ENCODE measurements around the gene PCBP3. TPM values are rescaled to one million over a fixed set of nuclear protein-coding genes. Genes with fewer than 3 reads are reported as not detected.

Gene PCBP3
- total and polyA plus RNA-seq, 2 of the 8 experiments (the other 6 are each of a cell fraction or from before 2014, with no cell fraction given): 3.5 to 6.3 TPM

GRCh38 chr21:45986316-45987051 lies 343.0 kb downstream of the PCBP3 start:
- 87% methylated on average over 22 of the region's 36 CpGs; no CpG with 5 or more reads in 1 of the 2 experiments for WGBS, 2 experiments (ENCODE audit: extremely low coverage in 1 of 2, insufficient coverage in 1 of 2, insufficient read length in 1 of 2, insufficient replicate concordance in 2 of 2, low coverage in 1 of 2, low lambda C conversion rate in 2 of 2, missing lambda C conversion rate in 1 of 2)
- Histone ChIP-seq H3K23me2 (ENCODE audit: low read depth, low read length) (peaks cover 11% of the 10 kb centered on the region; the same call in 1 of the 2 replicates), H3K4me2 (ENCODE audit: insufficient read depth in 1 of 2, low read depth in 2 of 2, low read length in 2 of 2) (no peak overlapping the region), H3K27me3 (replicated peaks in 1 of 4; ENCODE audit: control insufficient read depth in 3 of 4, extremely low read depth in 1 of 4, insufficient read depth in 3 of 4, low read length in 3 of 4) (peaks cover 0 to 12% (median 3%) of the 10 kb centered on the region in 4 experiments; a peak in 3 of 7 replicates), H3K4me1 (replicated peaks in 1 of 4; ENCODE audit: control insufficient read depth in 3 of 4, insufficient read depth in 4 of 4, low read length in 3 of 4) (peaks cover 0 to 8% (median 5%) of the 10 kb centered on the region in 4 experiments; a peak in 5 of 7 replicates), H3K4ac (replicated peaks; ENCODE audit: insufficient read length, low read depth, low read length) (no peak overlapping the region), H2AFZ (ENCODE audit: low read length) (no peak overlapping the region), H3K9ac (replicated peaks in 1 of 4; ENCODE audit: extremely low read depth in 1 of 4, low read depth in 3 of 4, low read length in 3 of 4) (no peak overlapping the region), H4K91ac (replicated peaks; ENCODE audit: insufficient read length, low read length) (no peak overlapping the region), H2AK5ac (ENCODE audit: low read depth, low read length) (no peak overlapping the region), H2BK20ac (ENCODE audit: low read length) (no peak overlapping the region), H4K20me1 (replicated peaks in 1 of 2; ENCODE audit: control insufficient read depth in 1 of 2, insufficient read depth in 2 of 2, low read length in 2 of 2) (peaks cover 0 to 14% of the 10 kb centered on the region in 2 experiments), H3K27ac (ENCODE audit: low read depth, low read length) (no peak overlapping the region), H3K23ac (ENCODE audit: insufficient read length) (no peak overlapping the region), H2BK120ac (replicated peaks; ENCODE audit: low read depth, low read length) (no peak overlapping the region), H3K79me2 (ENCODE audit: control insufficient read depth in 1 of 2, insufficient read depth in 2 of 2, low read length in 2 of 2) (0 out of 4 replicates have a peak, but pooled peaks cover 0 to 4% of the 10 kb centered on the region in 2 experiments), H3K79me1 (ENCODE audit: low read depth, low read length) (peaks cover 4% of the 10 kb centered on the region; the same call in 1 of the 2 replicates), H2BK5ac (ENCODE audit: low read depth, low read length) (no peak overlapping the region), H3K9me3 (ENCODE audit: insufficient read depth in 2 of 2, low read depth in 1 of 2, low read length in 1 of 2) (no peaks in the 10 kb centered on the region), H4K8ac (ENCODE audit: extremely low read depth, insufficient read depth, low read length) (no peak overlapping the region), H3K36me3 (ENCODE audit: control insufficient read depth in 2 of 4, insufficient read depth in 4 of 4, low read length in 3 of 4) (peaks cover 0 to 42% (median 14%) of the 10 kb centered on the region in 4 experiments; a peak in 5 of 8 replicates), H3K4me3 (ENCODE audit: extremely low read depth in 1 of 4, insufficient read depth in 2 of 4, low read depth in 3 of 4, low read length in 4 of 4) (no peak overlapping the region), H4K5ac (ENCODE audit: insufficient read length, low read depth, low read length) (no peak overlapping the region), H3K18ac (ENCODE audit: extremely low read depth, low read length) (no peak overlapping the region), H3K56ac (replicated peaks; ENCODE audit: insufficient read length, low read depth, low read length) (no peak overlapping the region), H2BK12ac (ENCODE audit: low read depth, low read length) (no peak overlapping the region), H2BK15ac (ENCODE audit: low read length) (no peak overlapping the region), H3K14ac (ENCODE audit: insufficient read length) (no peak overlapping the region)
- ChIA-PET POLR2A (ENCODE audit: partially characterized antibody) (no interaction called here), CTCF (ENCODE audit: partially characterized antibody) (no interaction called here)
- no peak for DNase-seq (ENCODE audit: low read depth in 1 of 2, low spot score in 2 of 2)
- TF ChIP-seq SIX5 (IDR thresholded peaks at IDR 0.05; ENCODE audit: low read depth, low read length) (no peak), YY1 (IDR thresholded peaks at IDR 0.05; ENCODE audit: low read depth, low read length) (no peak), CTBP2 (IDR thresholded peaks at IDR 0.05; ENCODE audit: borderline replicate concordance, insufficient read depth, insufficient read length, low read length) (no peak), POU5F1 (IDR thresholded peaks at IDR 0.05; ENCODE audit: low read depth, low read length) (no peak), POLR2A (IDR thresholded peaks at IDR 0.05; ENCODE audit: control extremely low read depth in 1 of 2, low read depth in 2 of 2, low read length in 2 of 2) (no peak), EZH2 (IDR thresholded peaks at IDR 0.05; ENCODE audit: low read depth, low read length, severe bottlenecking) (no peak), RNF2 (IDR thresholded peaks at IDR 0.05; ENCODE audit: borderline replicate concordance, low read depth, low read length, missing control alignments, poor library complexity, severe bottlenecking) (no peak), HDAC6 (IDR thresholded peaks at IDR 0.05; ENCODE audit: low read depth, low read length) (no peak), SUZ12 (IDR thresholded peaks at IDR 0.05; ENCODE audit: low read length) (no peak), GTF2F1 (IDR thresholded peaks at IDR 0.05; ENCODE audit: borderline replicate concordance, low read depth, low read length) (no peak), JUND (IDR thresholded peaks at IDR 0.05; ENCODE audit: low read length) (no peak)
- no peak for FAIRE-seq
